Endothelial cell of umbilical vein (primary cell): Measurements from ENCODE around the gene SNCG. TPM values are rescaled to one million over a fixed set of nuclear protein-coding genes. Genes with fewer than 3 reads are reported as not detected.
"Not testable (repeated sequence)": the region's sequence is repeated elsewhere in the genome, so short reads cannot be mapped to it uniquely, and the experiment has no call there.

Experiments
- BruUV-seq: library from RNA; stranded (reverse); fragments of 400-500 nt; replicated peaks from 2 replicates; lab custom pipeline; 2021; lab: Mats Ljungman, UMichigan
- CTCF ChIA-PET: fragments of 300-600, 350-600 bp; sonication (Branson Sonifier 250); formaldehyde crosslinking; loops from one replicate; lab custom pipeline; 2021; ENCODE audit warnings: antibody characterized with exemption, inconsistent platforms; lab: Charles Lee
- POLR2A ChIA-PET: fragments of 300-600, 350-600 bp; sonication (Branson Sonifier 250); formaldehyde crosslinking; loops from one replicate; lab custom pipeline; 2021; ENCODE audit warnings: antibody characterized with exemption, inconsistent platforms; lab: Charles Lee
- DNase-seq: peaks from one replicate; pipeline ENCODE4 v3.0.0-alpha.2; 2011; ENCODE audit warnings: low read depth, low spot score
- FAIRE-seq: peaks from 2 replicates; lab custom pipeline; 2011; peaks lifted over from hg19 to GRCh38; lab: Jason Lieb, UNC
- H2AFZ ChIP-seq: 2 replicates; pipeline ENCODE4 v1.6.0; 2012; ENCODE audit warnings: low read depth, low read length, control low read depth, inconsistent platforms
- H3K27ac ChIP-seq: 2 replicates; pipeline ENCODE4 v1.5.1; 2011; ENCODE audit warnings: low read depth, mild to moderate bottlenecking, control low read depth, low read length, moderate library complexity; ENCODE audit not compliant: insufficient read depth
- H3K27me3 ChIP-seq, 2 experiments: 2 replicates each; pipeline versions ENCODE4 v1.6.0 to v1.6.1; 2011; ENCODE audit warnings: low read length in 2 of 2, mixed read lengths in 1 of 2; ENCODE audit not compliant: control insufficient read depth in 2 of 2, insufficient read depth in 2 of 2
- H3K36me3 ChIP-seq, 2 experiments: 2 replicates in 1 of 2; 3 replicates in 1 of 2; pipeline ENCODE4 v1.5.1; 2011; ENCODE audit warnings: low read length in 2 of 2, mild to moderate bottlenecking in 1 of 2, moderate library complexity in 1 of 2; ENCODE audit not compliant: control insufficient read depth in 2 of 2, insufficient read depth in 2 of 2; ENCODE audit errors: extremely low read depth in 1 of 2
- H3K4me1 ChIP-seq: 3 replicates; pipeline ENCODE4 v1.5.1; 2011; ENCODE audit warnings: mild to moderate bottlenecking, low read length; ENCODE audit not compliant: control insufficient read depth, insufficient read depth; ENCODE audit errors: extremely low read depth
- H3K4me2 ChIP-seq: 2 replicates; pipeline ENCODE4 v1.6.1; 2011; ENCODE audit warnings: low read length, control low read depth, mixed read lengths; ENCODE audit not compliant: insufficient read depth
- H3K4me3 ChIP-seq, 3 experiments: fragments of 200-600 bp in 1 of 3; sonication (generic), shearing (Covaris generic) in 1 of 3; replicated peaks in 1 of 3; 2 replicates each; pipeline ENCODE4 v1.5.1; 2011 to 2016; ENCODE audit warnings: control low read depth in 3 of 3, low read length in 3 of 3, mild to moderate bottlenecking in 2 of 3, inconsistent platforms in 1 of 3, low read depth in 1 of 3, moderate library complexity in 1 of 3; ENCODE audit not compliant: insufficient read depth in 1 of 3
- H3K79me2 ChIP-seq: 2 replicates; pipeline ENCODE4 v1.6.0; 2012; ENCODE audit warnings: low read length, inconsistent platforms; ENCODE audit not compliant: control insufficient read depth, insufficient read depth
- H3K9ac ChIP-seq: replicated peaks from 2 replicates; pipeline ENCODE3; 2011; ENCODE audit warnings: low read length, control low read depth; ENCODE audit not compliant: insufficient read depth; ENCODE audit errors: extremely low read depth
- H3K9me1 ChIP-seq: replicated peaks from 3 replicates; pipeline ENCODE4 v1.6.0; 2011; ENCODE audit warnings: mild to moderate bottlenecking, low read length; ENCODE audit not compliant: control insufficient read depth, insufficient read depth; ENCODE audit errors: extremely low read depth
- H3K9me3 ChIP-seq: replicated peaks from 2 replicates; pipeline ENCODE4 v1.5.1; 2012; ENCODE audit warnings: low read length, inconsistent platforms; ENCODE audit not compliant: control insufficient read depth, insufficient read depth
- H4K20me1 ChIP-seq: replicated peaks from 2 replicates; pipeline ENCODE3; 2011; ENCODE audit warnings: mild to moderate bottlenecking, low read length; ENCODE audit not compliant: control insufficient read depth, insufficient read depth; ENCODE audit errors: extremely low read depth
- POLR2AphosphoS5 ChIP-seq: IDR thresholded peaks from 2 replicates; pipeline ENCODE4 v1.6.1; 2012; ENCODE audit warnings: low read depth, mild to moderate bottlenecking, control low read depth, low read length, moderate library complexity; ENCODE audit not compliant: insufficient read depth
- dilution Hi-C: fragments of 300-500 bp; cut with MboI; formaldehyde crosslinking; loops from one replicate; pipeline ENCODE4 v1.15.0; 2019; ENCODE audit warnings: low sequenced_read_pairs; ENCODE audit not compliant: extremely low pct_ligation_motif_present
- intact Hi-C: fragments of 100-400 bp; cut with micrococcal nuclease; formaldehyde crosslinking; loops from one replicate; pipeline ENCODE4 v1.10.0; 2022
- polyA plus RNA-seq, 4 experiments: library from polyadenylated mRNA; depleted of rRNA in 3 of 4; stranded (reverse) in 3 of 4; unstranded in 1 of 4; fragments of >200 nt; gene quantifications; 2 replicates each; pipeline versions ENCODE4 v1.2.1 to v1.2.3, GENCODE V29; 2011 to 2012; ENCODE audit warnings: missing spikeins in 1 of 4
- total RNA-seq: library from RNA; stranded (reverse); gene quantifications from 2 replicates; pipeline ENCODE4 v1.2.3, GENCODE V29; 2021

SNCG gene
- total and polyA plus RNA-seq, 2 donors (not counting 3 experiments of a cell fraction or from before 2014, with no cell fraction given) = 31.4 to 60.8 TPM

DNA sequence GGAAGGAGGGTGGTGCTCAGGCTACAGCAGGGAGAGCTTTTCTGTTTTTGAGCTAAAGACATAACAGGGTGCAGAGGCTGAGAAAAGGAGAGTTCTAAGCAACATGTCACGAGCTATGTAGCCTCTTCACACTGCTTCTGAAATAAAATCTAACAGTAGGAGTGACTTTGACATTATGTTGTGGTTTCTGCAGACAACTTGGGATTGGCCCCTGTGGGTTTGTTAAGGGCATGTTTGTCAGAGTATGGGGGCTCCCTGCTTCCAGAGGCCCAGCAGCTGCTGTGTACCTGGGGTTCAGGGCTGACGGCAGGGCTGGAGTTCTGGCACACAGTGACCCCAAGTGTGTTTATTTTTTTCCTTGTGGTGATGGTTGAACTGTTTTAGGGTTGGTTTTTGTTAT lies 25.7 kb upstream of the SNCG start:
- no peak for TF ChIP-seq POLR2AphosphoS5
- Histone ChIP-seq H3K79me2 (peaks cover 2% of the 10 kb centered on the region), H3K9ac (no peak overlapping the region), H3K4me2 (no peak overlapping the region), H2AFZ (no peak overlapping the region), H4K20me1 (no peaks in the 10 kb centered on the region), H3K9me1 (no peaks in the 10 kb centered on the region), H3K9me3 (no peaks in the 10 kb centered on the region), H3K4me1 (no peaks in the 10 kb centered on the region), H3K4me3 (no peak overlapping the region), H3K36me3 (peaks cover 23 to 37% of the 10 kb centered on the region in 2 experiments), H3K27me3 (no peaks in the 10 kb centered on the region), H3K27ac (no peak overlapping the region)
- ChIA-PET POLR2A (no interaction called here), CTCF (interaction anchor here (1.0 to 1.1 kb wide), 3 partner anchors 28 to 34 kb away, joined by 3 to 7 read pairs (median 3); no protein-coding TSS in a partner anchor)
- FAIRE-seq (no peak), DNase-seq (no peak)
- intact Hi-C loops (no loop called here), dilution Hi-C loops (no loop called here)
- BruUV-seq = no TSS peak

DNA sequence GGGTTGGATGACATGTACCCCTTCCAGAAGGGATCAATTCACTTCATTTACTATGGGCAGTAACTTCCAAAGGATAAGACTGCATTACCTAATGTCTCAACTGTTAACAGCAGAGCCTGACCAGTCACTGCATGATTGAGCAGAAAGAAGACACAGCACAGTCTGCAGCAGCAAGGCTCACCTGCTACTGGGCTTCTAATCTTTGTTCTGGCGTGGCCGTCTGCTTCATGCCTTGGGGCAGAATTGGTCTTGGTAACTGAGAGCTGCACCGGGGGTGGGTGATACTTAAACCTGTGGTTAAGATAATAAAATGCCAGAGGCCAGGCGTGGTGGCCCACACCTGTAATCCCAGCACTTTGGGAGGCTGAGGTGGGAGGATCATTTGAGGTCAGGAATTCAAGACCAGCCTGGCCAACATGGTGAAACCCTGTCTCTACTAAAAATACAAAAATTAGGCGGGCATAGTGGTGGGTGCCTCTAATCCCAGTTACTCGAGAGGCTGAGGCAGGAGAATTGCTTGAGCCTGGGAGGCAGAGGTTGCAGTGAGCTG lies 24.2 kb upstream of the SNCG start:
- intact Hi-C loops, dilution Hi-C loops, H3K9me1 ChIP-seq, H3K27ac ChIP-seq, H3K4me2 ChIP-seq, H3K9ac ChIP-seq, H3K4me1 ChIP-seq, H3K27me3 ChIP-seq, H3K9me3 ChIP-seq, POLR2A ChIA-PET, H3K4me3 ChIP-seq, H3K79me2 ChIP-seq, H2AFZ ChIP-seq, BruUV-seq, H4K20me1 ChIP-seq, DNase-seq, FAIRE-seq: not testable (repeated sequence)
- CTCF ChIA-PET = interaction anchor here (1.5 kb wide), 1 partner anchor 25 kb away, joined by 3 read pairs; no protein-coding TSS in a partner anchor
- peaks cover 31 to 45% of the 10 kb centered on the region in 2 experiments for H3K36me3 ChIP-seq
